HCT116 (cell line): Measurements from ENCODE around the gene ERBB3. TPM values are rescaled to one million over a fixed set of nuclear protein-coding genes. Genes with fewer than 3 reads are reported as not detected.

ENCODE experiments used
- ATAC-seq: fragments of 200-7000 bp; cut with Tn5 transposase; 2 replicates; pipeline ENCODE4 v1.9.1; 2020; ENCODE audit warnings: mild to moderate bottlenecking, moderate library complexity
- BruUV-seq: library from RNA; stranded (reverse); fragments of 400-500 nt; replicated peaks from 2 replicates; lab custom pipeline; 2021; lab: Mats Ljungman, UMichigan
- CTCF ChIA-PET: fragments of 300-600 bp; sonication (Branson Sonifier 250); formaldehyde crosslinking; loops from one replicate; lab custom pipeline; 2021; ENCODE audit warnings: antibody characterized with exemption; lab: Charles Lee
- POLR2A ChIA-PET: fragments of 300-600, 350-600 bp; sonication (Branson Sonifier 250); formaldehyde crosslinking; loops from one replicate; lab custom pipeline; 2021; ENCODE audit warnings: antibody characterized with exemption; lab: Charles Lee
- RAD21 ChIA-PET, 2 experiments: fragments of 300-600 bp; sonication (Branson Sonifier 250); formaldehyde crosslinking; loops; one replicate each; lab custom pipeline; 2023; ENCODE audit warnings: low total read pairs in 2 of 2; ENCODE audit not compliant: uncharacterized antibody in 2 of 2, unreplicated experiment in 2 of 2, low non-redundant PET in 1 of 2; lab: Charles Lee
- DNase-seq: peaks from one replicate; pipeline ENCODE4 v3.0.0-alpha.2; 2010; ENCODE audit warnings: low read depth, low spot score
- H2AFZ ChIP-seq: fragments of 200-600 bp; shearing (Covaris generic), sonication (generic); 2 replicates; pipeline ENCODE4 v1.6.1; 2017; ENCODE audit warnings: low read depth, mixed run types, mixed read lengths, antibody characterized with exemption, low read length; ENCODE audit not compliant: poor library complexity, severe bottlenecking
- H3K27ac ChIP-seq: 2 replicates; pipeline ENCODE4 v1.5.1; 2012; ENCODE audit warnings: low read depth, low read length
- H3K27me3 ChIP-seq: fragments of 200-600 bp; sonication (generic); 2 replicates; pipeline ENCODE4 v1.6.1; 2016; ENCODE audit warnings: mixed run types, low read length, mixed read lengths; ENCODE audit not compliant: insufficient read depth
- H3K36me3 ChIP-seq, 2 experiments: fragments of 200-500 bp in 1 of 2; fragments of 200-600 bp in 1 of 2; sonication (Bioruptor generic) in 1 of 2; sonication (generic) in 1 of 2; 2 replicates each; pipeline versions ENCODE4 v1.5.1 to v1.6.1; 2014 to 2016; ENCODE audit warnings: low read length in 2 of 2, inconsistent platforms in 1 of 2, mixed read lengths in 1 of 2, mixed run types in 1 of 2; ENCODE audit not compliant: insufficient read depth in 2 of 2, control insufficient read depth in 1 of 2
- H3K4me1 ChIP-seq, 2 experiments: fragments of 200-600 bp in 1 of 2; sonication (generic) in 1 of 2; 2 replicates each; pipeline versions ENCODE4 v1.5.1 to v1.6.1; 2012 to 2017; ENCODE audit warnings: low read length in 2 of 2, inconsistent platforms in 1 of 2, mild to moderate bottlenecking in 1 of 2, mixed read lengths in 1 of 2, mixed run types in 1 of 2, moderate library complexity in 1 of 2; ENCODE audit not compliant: insufficient read depth in 2 of 2, control insufficient read depth in 1 of 2
- H3K4me2 ChIP-seq: fragments of 200-600 bp; sonication (generic); 2 replicates; pipeline ENCODE4 v1.6.1; 2017; ENCODE audit warnings: mixed run types, low read length, mixed read lengths
- H3K4me3 ChIP-seq, 2 experiments: fragments of 200-600 bp in 1 of 2; sonication (generic) in 1 of 2; replicated peaks in 1 of 2; 2 replicates each; pipeline ENCODE4 v1.5.1; 2011 to 2016; ENCODE audit warnings: low read length in 2 of 2, control low read depth in 1 of 2, low read depth in 1 of 2, mild to moderate bottlenecking in 1 of 2, mixed read lengths in 1 of 2, mixed run types in 1 of 2
- H3K79me2 ChIP-seq: fragments of 200-600 bp; sonication (generic); 2 replicates; pipeline ENCODE4 v1.6.1; 2017; ENCODE audit warnings: mild to moderate bottlenecking, mixed run types, low read length, moderate library complexity, mixed read lengths; ENCODE audit not compliant: insufficient read depth
- H3K9ac ChIP-seq: fragments of 200-600 bp; sonication (generic); 2 replicates; pipeline ENCODE4 v1.6.1; 2016; ENCODE audit warnings: low read length, mixed read lengths
- H3K9me2 ChIP-seq: fragments of 200-600 bp; sonication (generic), shearing (Covaris generic); 2 replicates; pipeline ENCODE4 v1.6.1; 2017; ENCODE audit warnings: mixed run types, mild to moderate bottlenecking, moderate library complexity; ENCODE audit not compliant: insufficient read depth
- H3K9me3 ChIP-seq, 2 experiments: fragments of 200-500 bp in 1 of 2; fragments of 200-600 bp in 1 of 2; sonication (Bioruptor generic) in 1 of 2; sonication (generic) in 1 of 2; 2 replicates each; pipeline ENCODE4 v1.6.1; 2014 to 2017; ENCODE audit warnings: low read length in 2 of 2, mixed read lengths in 2 of 2, inconsistent platforms in 1 of 2, low read depth in 1 of 2, mild to moderate bottlenecking in 1 of 2, mixed run types in 1 of 2, moderate library complexity in 1 of 2; ENCODE audit not compliant: control insufficient read depth in 1 of 2, insufficient read depth in 1 of 2
- H4K20me1 ChIP-seq: fragments of 200-600 bp; sonication (generic), shearing (Covaris generic); 2 replicates; pipeline ENCODE4 v1.6.1; 2017; ENCODE audit warnings: mixed run types, mild to moderate bottlenecking, moderate library complexity; ENCODE audit not compliant: insufficient read depth
- CBX3 ChIP-seq: IDR thresholded peaks from 2 replicates; pipeline ENCODE4 v1.6.1; 2012; ENCODE audit warnings: low read depth
- CEBPB ChIP-seq: IDR thresholded peaks from 2 replicates; pipeline ENCODE4 v1.6.1; 2012; ENCODE audit warnings: low read depth
- EGR1 ChIP-seq: IDR thresholded peaks from 2 replicates; pipeline ENCODE4 v1.6.1; 2012; ENCODE audit warnings: low read depth
- ELF1 ChIP-seq: IDR thresholded peaks from 2 replicates; pipeline ENCODE4 v1.6.1; 2012; ENCODE audit warnings: low read depth, borderline replicate concordance
- EZH2phosphoT487 ChIP-seq: fragments of 200-600 bp; IDR thresholded peaks from 2 replicates; pipeline ENCODE4 v1.6.1; 2018; ENCODE audit warnings: antibody characterized with exemption, borderline replicate concordance
- FOSL1 ChIP-seq: IDR thresholded peaks from 2 replicates; pipeline ENCODE4 v1.6.1; 2012; ENCODE audit warnings: low read depth
- JUND ChIP-seq: IDR thresholded peaks from 2 replicates; pipeline ENCODE4 v1.6.1; 2012
- SIN3A ChIP-seq: IDR thresholded peaks from 2 replicates; pipeline ENCODE4 v1.6.1; 2012; ENCODE audit warnings: low read depth
- SP1 ChIP-seq: IDR thresholded peaks from 2 replicates; pipeline ENCODE4 v1.6.1; 2012; ENCODE audit warnings: low read depth
- SRF ChIP-seq: IDR thresholded peaks from 2 replicates; pipeline ENCODE4 v1.6.1; 2012; ENCODE audit warnings: low read depth
- TCF7L2 ChIP-seq: IDR thresholded peaks from 2 replicates; pipeline ENCODE4 v1.7.0; 2011; ENCODE audit warnings: borderline replicate concordance, inconsistent platforms; ENCODE audit not compliant: insufficient read depth, insufficient read length; ENCODE audit errors: extremely low read depth
- ZFX ChIP-seq: fragments of 450-650 bp; IDR thresholded peaks from 2 replicates; pipeline ENCODE4 v1.6.1; 2017
- ZNF274 ChIP-seq: fragments of 200-500 bp; sonication (Bioruptor generic); IDR thresholded peaks from 2 replicates; pipeline ENCODE4 v1.6.1; 2014; ENCODE audit warnings: mild to moderate bottlenecking, low read depth, low read length, inconsistent platforms
- intact Hi-C: fragments of 100-400 bp; cut with micrococcal nuclease; formaldehyde crosslinking; loops from 2 replicates; pipeline ENCODE4 v1.10.0; 2022
- total RNA-seq: library from RNA; stranded (reverse); gene quantifications from one replicate; pipeline ENCODE4 v1.2.1, GENCODE V29; 2021; ENCODE audit not compliant: unreplicated experiment
- TF ChIP-seq, protein P1 (sequence below), 3 experiments: fragments of 200-600 bp in 1 of 3; sonication (generic) in 1 of 3; IDR thresholded peaks in 2 of 3; conservative IDR thresholded peaks in 1 of 3; 2 replicates each; pipeline ENCODE4 v1.5.1; 2012 to 2017; ENCODE audit warnings: low read depth in 2 of 3, low read length in 2 of 3, antibody characterized with exemption in 1 of 3, borderline replicate concordance in 1 of 3, control low read depth in 1 of 3, mild to moderate bottlenecking in 1 of 3, mixed read lengths in 1 of 3, mixed run types in 1 of 3, moderate library complexity in 1 of 3; ENCODE audit not compliant: insufficient read depth in 1 of 3
- TF ChIP-seq, protein P2 (sequence below): IDR thresholded peaks from 2 replicates; pipeline ENCODE4 v1.6.1; 2012
- TF ChIP-seq, protein P3 (sequence below): IDR thresholded peaks from 2 replicates; pipeline ENCODE4 v1.6.1; 2012; ENCODE audit warnings: low read depth
- TF ChIP-seq, protein P4 (sequence below): IDR thresholded peaks from 2 replicates; pipeline ENCODE4 v1.6.1; 2012
- TF ChIP-seq, protein P5 (sequence below): IDR thresholded peaks from 2 replicates; pipeline ENCODE4 v1.6.1; 2011; ENCODE audit warnings: mild to moderate bottlenecking, low read length, moderate library complexity; ENCODE audit not compliant: insufficient replicate concordance; ENCODE audit errors: extremely low read depth

Gene ERBB3
- total RNA-seq, 1 experiment from 2014 or later: 39.7 TPM

DNA sequence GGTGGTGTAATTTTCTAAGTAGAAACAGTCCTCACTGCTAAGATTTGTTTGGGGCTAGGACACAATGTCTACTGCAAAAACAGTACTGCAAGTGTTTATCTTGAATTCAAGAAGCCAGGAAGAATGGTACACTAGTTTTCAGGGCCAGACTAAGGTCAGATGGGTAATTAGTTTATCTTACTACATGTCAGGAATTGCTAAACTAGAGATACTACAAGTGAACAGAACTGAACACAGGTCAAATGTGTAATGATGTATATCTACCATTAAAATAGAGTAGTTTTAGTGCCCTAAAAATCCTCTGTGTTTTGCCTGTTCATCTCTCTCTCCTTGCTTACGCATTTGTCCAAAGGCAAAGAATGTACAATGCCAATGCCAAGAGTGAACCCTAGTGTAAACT is 34.1 kb downstream of the ERBB3 start:
- Histone ChIP-seq H3K9ac (0 out of 2 replicates have a peak overlapping the region, but pooled peaks have one; percentile 1), H3K27me3 (no peaks in the 10 kb centered on the region), H3K9me2 (no peaks in the 10 kb centered on the region), H3K27ac (peak overlapping the region; percentile 13; the same call in 1 of the 2 replicates), H3K36me3 (peaks cover 30 to 50% of the 10 kb centered on the region in 2 experiments), H4K20me1 (no peaks in the 10 kb centered on the region), H3K4me1 (peaks cover 11 to 19% of the 10 kb centered on the region in 2 experiments), H2AFZ (no peak overlapping the region), H3K79me2 (peaks cover 33% of the 10 kb centered on the region)
- no peak for ATAC-seq
- ChIA-PET POLR2A (interaction anchor here (1.5 to 2.6 kb wide), 2 partner anchors 10 to 15 kb away, joined by 3 to 16 read pairs; partner anchors contain the start of gene PA2G4), CTCF (interaction anchor here (2.2 kb wide), 1 partner anchor 10 kb away, joined by 5 read pairs; the partner anchor contains the start of gene PA2G4)
- BruUV-seq: no TSS peak
- intact Hi-C loops: loop anchor here (10.0 kb wide), 1 partner anchor 379 kb away; no protein-coding TSS in a partner anchor
- TF ChIP-seq, protein P1, sequence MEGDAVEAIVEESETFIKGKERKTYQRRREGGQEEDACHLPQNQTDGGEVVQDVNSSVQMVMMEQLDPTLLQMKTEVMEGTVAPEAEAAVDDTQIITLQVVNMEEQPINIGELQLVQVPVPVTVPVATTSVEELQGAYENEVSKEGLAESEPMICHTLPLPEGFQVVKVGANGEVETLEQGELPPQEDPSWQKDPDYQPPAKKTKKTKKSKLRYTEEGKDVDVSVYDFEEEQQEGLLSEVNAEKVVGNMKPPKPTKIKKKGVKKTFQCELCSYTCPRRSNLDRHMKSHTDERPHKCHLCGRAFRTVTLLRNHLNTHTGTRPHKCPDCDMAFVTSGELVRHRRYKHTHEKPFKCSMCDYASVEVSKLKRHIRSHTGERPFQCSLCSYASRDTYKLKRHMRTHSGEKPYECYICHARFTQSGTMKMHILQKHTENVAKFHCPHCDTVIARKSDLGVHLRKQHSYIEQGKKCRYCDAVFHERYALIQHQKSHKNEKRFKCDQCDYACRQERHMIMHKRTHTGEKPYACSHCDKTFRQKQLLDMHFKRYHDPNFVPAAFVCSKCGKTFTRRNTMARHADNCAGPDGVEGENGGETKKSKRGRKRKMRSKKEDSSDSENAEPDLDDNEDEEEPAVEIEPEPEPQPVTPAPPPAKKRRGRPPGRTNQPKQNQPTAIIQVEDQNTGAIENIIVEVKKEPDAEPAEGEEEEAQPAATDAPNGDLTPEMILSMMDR (IDR thresholded peaks at IDR 0.05 in 2 of 3, conservative IDR thresholded peaks at IDR 0.05 in 1 of 3; ENCODE audit: borderline replicate concordance in 1 of 3, insufficient read depth in 1 of 3, low read depth in 2 of 3, low read length in 2 of 3): no peak
- TF ChIP-seq TCF7L2 (no peak), EZH2phosphoT487 (no peak), JUND (no peak), EGR1 (no peak), CEBPB (no peak), ZFX (no peak), SIN3A (no peak), SRF (no peak), FOSL1 (no peak), ELF1 (no peak), CBX3 (no peak), SP1 (no peak), ZNF274 (no peak)
- TF ChIP-seq, protein P2, sequence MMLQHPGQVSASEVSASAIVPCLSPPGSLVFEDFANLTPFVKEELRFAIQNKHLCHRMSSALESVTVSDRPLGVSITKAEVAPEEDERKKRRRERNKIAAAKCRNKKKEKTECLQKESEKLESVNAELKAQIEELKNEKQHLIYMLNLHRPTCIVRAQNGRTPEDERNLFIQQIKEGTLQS: no peak
- TF ChIP-seq, protein P3, sequence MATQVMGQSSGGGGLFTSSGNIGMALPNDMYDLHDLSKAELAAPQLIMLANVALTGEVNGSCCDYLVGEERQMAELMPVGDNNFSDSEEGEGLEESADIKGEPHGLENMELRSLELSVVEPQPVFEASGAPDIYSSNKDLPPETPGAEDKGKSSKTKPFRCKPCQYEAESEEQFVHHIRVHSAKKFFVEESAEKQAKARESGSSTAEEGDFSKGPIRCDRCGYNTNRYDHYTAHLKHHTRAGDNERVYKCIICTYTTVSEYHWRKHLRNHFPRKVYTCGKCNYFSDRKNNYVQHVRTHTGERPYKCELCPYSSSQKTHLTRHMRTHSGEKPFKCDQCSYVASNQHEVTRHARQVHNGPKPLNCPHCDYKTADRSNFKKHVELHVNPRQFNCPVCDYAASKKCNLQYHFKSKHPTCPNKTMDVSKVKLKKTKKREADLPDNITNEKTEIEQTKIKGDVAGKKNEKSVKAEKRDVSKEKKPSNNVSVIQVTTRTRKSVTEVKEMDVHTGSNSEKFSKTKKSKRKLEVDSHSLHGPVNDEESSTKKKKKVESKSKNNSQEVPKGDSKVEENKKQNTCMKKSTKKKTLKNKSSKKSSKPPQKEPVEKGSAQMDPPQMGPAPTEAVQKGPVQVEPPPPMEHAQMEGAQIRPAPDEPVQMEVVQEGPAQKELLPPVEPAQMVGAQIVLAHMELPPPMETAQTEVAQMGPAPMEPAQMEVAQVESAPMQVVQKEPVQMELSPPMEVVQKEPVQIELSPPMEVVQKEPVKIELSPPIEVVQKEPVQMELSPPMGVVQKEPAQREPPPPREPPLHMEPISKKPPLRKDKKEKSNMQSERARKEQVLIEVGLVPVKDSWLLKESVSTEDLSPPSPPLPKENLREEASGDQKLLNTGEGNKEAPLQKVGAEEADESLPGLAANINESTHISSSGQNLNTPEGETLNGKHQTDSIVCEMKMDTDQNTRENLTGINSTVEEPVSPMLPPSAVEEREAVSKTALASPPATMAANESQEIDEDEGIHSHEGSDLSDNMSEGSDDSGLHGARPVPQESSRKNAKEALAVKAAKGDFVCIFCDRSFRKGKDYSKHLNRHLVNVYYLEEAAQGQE: no peak
- TF ChIP-seq, protein P4, sequence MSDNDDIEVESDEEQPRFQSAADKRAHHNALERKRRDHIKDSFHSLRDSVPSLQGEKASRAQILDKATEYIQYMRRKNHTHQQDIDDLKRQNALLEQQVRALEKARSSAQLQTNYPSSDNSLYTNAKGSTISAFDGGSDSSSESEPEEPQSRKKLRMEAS: no peak
- TF ChIP-seq, protein P5, sequence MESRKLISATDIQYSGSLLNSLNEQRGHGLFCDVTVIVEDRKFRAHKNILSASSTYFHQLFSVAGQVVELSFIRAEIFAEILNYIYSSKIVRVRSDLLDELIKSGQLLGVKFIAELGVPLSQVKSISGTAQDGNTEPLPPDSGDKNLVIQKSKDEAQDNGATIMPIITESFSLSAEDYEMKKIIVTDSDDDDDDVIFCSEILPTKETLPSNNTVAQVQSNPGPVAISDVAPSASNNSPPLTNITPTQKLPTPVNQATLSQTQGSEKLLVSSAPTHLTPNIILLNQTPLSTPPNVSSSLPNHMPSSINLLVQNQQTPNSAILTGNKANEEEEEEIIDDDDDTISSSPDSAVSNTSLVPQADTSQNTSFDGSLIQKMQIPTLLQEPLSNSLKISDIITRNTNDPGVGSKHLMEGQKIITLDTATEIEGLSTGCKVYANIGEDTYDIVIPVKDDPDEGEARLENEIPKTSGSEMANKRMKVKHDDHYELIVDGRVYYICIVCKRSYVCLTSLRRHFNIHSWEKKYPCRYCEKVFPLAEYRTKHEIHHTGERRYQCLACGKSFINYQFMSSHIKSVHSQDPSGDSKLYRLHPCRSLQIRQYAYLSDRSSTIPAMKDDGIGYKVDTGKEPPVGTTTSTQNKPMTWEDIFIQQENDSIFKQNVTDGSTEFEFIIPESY: no peak
- TF ChIP-seq, all 23 proteins: peak for 0
- RAD21 ChIA-PET: no interaction called here
- no peak for DNase-seq
- H3K4me3 ChIP-seq: no peak overlapping the region
- no peak overlapping the region for H3K4me2 ChIP-seq
- no peaks in the 10 kb centered on the region for H3K9me3 ChIP-seq
